Activated gamma-delta T cell treated with anti-CD3 and anti-CD28 coated beads, Interleukin-2, amount 50 U/mL, for 16 hours (primary cell): ENCODE results near the gene OTUD5.

Experiments
- DNase-seq: peaks from one replicate; pipeline ENCODE4 v3.0.0-alpha.2; 2020; ENCODE audit warnings: low read depth

Gene OTUD5

GRCh38 chrX:48936429-48937053, 20.9 kb downstream of the OTUD5 start:
- DNase-seq: no peak

GRCh38 chrX:48935301-48935670, 22.1 kb downstream of the OTUD5 start:
- no peak for DNase-seq

- DNase-seq: no peak
These were observed 22.7 kb downstream of the OTUD5 start for GRCh38 chrX:48934581-48935300.

- no peak for DNase-seq
These were observed 23.6 kb downstream of the OTUD5 start for GRCh38 chrX:48933757-48934156.

- DNase-seq: no peak
These were observed 29.5 kb downstream of the OTUD5 start for GRCh38 chrX:48927736-48928382.

GRCh38 chrX:48927123-48927522, 30.3 kb downstream of the OTUD5 start:
- no peak for DNase-seq

- no peak for DNase-seq
These were observed 33.1 kb downstream of the OTUD5 start for GRCh38 chrX:48924270-48924669.

- DNase-seq: no peak
These were observed 33.6 kb downstream of the OTUD5 start for GRCh38 chrX:48923771-48924170.

GRCh38 chrX:48920718-48921104, 36.7 kb downstream of the OTUD5 start:
- no peak for DNase-seq

- no peak for DNase-seq
These were observed 37.3 kb downstream of the OTUD5 start for GRCh38 chrX:48919947-48920717.

GRCh38 chrX:48919360-48919841, 38.0 kb downstream of the OTUD5 start:
- DNase-seq: no peak

- DNase-seq: peak; percentile 83
These were observed 38.6 kb downstream of the OTUD5 start, which contains the start of gene PIM2 for GRCh38 chrX:48918643-48919340. Gene PIM2 (minus strand): TSS chrX:48919024. CDS start chrX:48918834, 190 bp downstream.

- no peak for DNase-seq
These were observed 39.1 kb downstream of the OTUD5 start for GRCh38 chrX:48918301-48918642.

- peak; percentile 78 for DNase-seq
These were observed 40.0 kb downstream of the OTUD5 start for GRCh38 chrX:48917139-48918001.

GRCh38 chrX:48914593-48915493, 42.6 kb downstream of the OTUD5 start:
- no peak for DNase-seq

- DNase-seq: no peak
These were observed 43.6 kb downstream of the OTUD5 start for GRCh38 chrX:48913605-48914366.

- DNase-seq: peak; percentile 77
These were observed 45.8 kb downstream of the OTUD5 start, which contains the start of gene SLC35A2 for GRCh38 chrX:48911412-48912182. Gene SLC35A2 (minus strand): TSS chrX:48911646. CDS start chrX:48911636, 10 bp downstream.

- DNase-seq: no peak
These were observed 46.4 kb downstream of the OTUD5 start for GRCh38 chrX:48910926-48911411.
